Gastrocnemius medialis (tissue), 4 donors: ENCODE data around the gene NACC1. TPM values are rescaled to one million over a fixed set of nuclear protein-coding genes. Genes with fewer than 3 reads are reported as not detected.
A peak's percentile ranks its signal among the peaks of the same experiment; 100 is the strongest.

Experiments used
- ATAC-seq, 2 donors: fragments of 150-250 bp; one replicate each; pipeline ENCODE4 v1.9.1; 2016
- DNase-seq, 2 donors: peaks; one replicate each; pipeline ENCODE4 v3.0.0-alpha.2; 2019
- H3K27ac ChIP-seq, 4 donors: fragments of 200-600 bp; sonication (generic); 1 replicate in 1 of 4; 2 replicates in 3 of 4; pipeline ENCODE4 v1.5.1; 2016 to 2018; ENCODE audit warnings: mild to moderate bottlenecking in 2 of 4, moderate library complexity in 1 of 4
- H3K27me3 ChIP-seq, 3 donors: fragments of 200-600 bp; sonication (generic) in 2 of 3; 1 replicate in 1 of 3; 2 replicates in 2 of 3; pipeline versions ENCODE4 v1.5.1 to v1.6.0; 2016 to 2019; ENCODE audit warnings: mild to moderate bottlenecking in 1 of 3, moderate library complexity in 1 of 3
- H3K36me3 ChIP-seq, 2 donors: fragments of 200-600 bp; sonication (generic) in 1 of 2; one replicate each; pipeline ENCODE4 v1.5.1; 2017 to 2018
- H3K4me1 ChIP-seq, 2 donors: fragments of 200-600 bp; sonication (generic) in 1 of 2; one replicate each; pipeline ENCODE4 v1.5.1; 2016 to 2017; ENCODE audit warnings: mild to moderate bottlenecking in 2 of 2
- H3K4me3 ChIP-seq, 4 donors: fragments of 200-600 bp; sonication (generic) in 3 of 4; 1 replicate in 1 of 4; 2 replicates in 3 of 4; pipeline ENCODE4 v1.5.1; 2016 to 2019; ENCODE audit warnings: mild to moderate bottlenecking in 2 of 4
- H3K9me3 ChIP-seq, 3 donors: fragments of 200-600 bp; sonication (generic) in 2 of 3; 1 replicate in 1 of 3; 2 replicates in 2 of 3; pipeline ENCODE4 v1.5.1; 2016 to 2019
- CTCF ChIP-seq, 5 experiments: fragments of 450-650 bp in 3 of 5; fragments of 200-600 bp in 2 of 5; sonication (generic) in 2 of 5; IDR thresholded peaks in 4 of 5; conservative IDR thresholded peaks in 1 of 5; 1 replicate in 4 of 5; 2 replicates in 1 of 5; pipeline ENCODE4 v1.5.1; 2016 to 2019; ENCODE audit warnings: antibody characterized with exemption in 5 of 5, mild to moderate bottlenecking in 3 of 5, moderate library complexity in 3 of 5
- POLR2A ChIP-seq, 2 donors: fragments of 450-650 bp; IDR thresholded peaks; one replicate each; pipeline ENCODE4 v1.6.1; 2017; ENCODE audit warnings: antibody characterized with exemption in 2 of 2, mild to moderate bottlenecking in 2 of 2, moderate library complexity in 2 of 2
- in situ Hi-C, 4 donors: fragments of 200-750 bp; cut with MboI; loops; one replicate each; pipeline versions ENCODE4 v1.15.0 to v1.8.0; 2017; ENCODE audit warnings: low sequenced_read_pairs in 4 of 4
- intact Hi-C: fragments of 100-400 bp; cut with DNase I; formaldehyde crosslinking; loops from one replicate; pipeline ENCODE4 v1.15.1; 2023; ENCODE audit warnings: low total_unique reads
- total RNA-seq, 4 donors: library from RNA; depleted of rRNA; stranded (reverse); fragments of >200 nt; gene quantifications; one replicate each; pipeline versions ENCODE4 v1.1.0 to v1.2.3, GENCODE V29; 2016

NACC1 gene
- total RNA-seq, 4 donors from 2014 or later = 36.3 to 81.3 (median 49.4) TPM

- H3K27ac ChIP-seq = no peak overlapping the region
- H3K4me3 ChIP-seq = no peak overlapping the region
- H3K4me1 ChIP-seq = peaks cover under 1 to 6% of the 10 kb centered on the region in 2 donors
- peaks cover 0 to 49% of the 10 kb centered on the region in 2 donors for H3K36me3 ChIP-seq
- TF ChIP-seq POLR2A (IDR thresholded peaks at IDR 0.05) (no peak), CTCF (IDR thresholded peaks at IDR 0.05 in 4 of 5, conservative IDR thresholded peaks at IDR 0.05 in 1 of 5) (no peak)
- no peaks in the 10 kb centered on the region for H3K27me3 ChIP-seq
- ATAC-seq (no peak), DNase-seq (no peak)
- in situ Hi-C loops (loop anchor here in 1 of 4 donors (25.0 kb wide), 1 partner anchor 152 kb away; no protein-coding TSS in a partner anchor), intact Hi-C loops (loop anchor here (10.0 kb wide), 1 partner anchor 375 kb away; the partner anchor contains the start of genes GET3 and TRIR)
- no peaks in the 10 kb centered on the region for H3K9me3 ChIP-seq
These were observed 7.9 kb upstream of the NACC1 start for GRCh38 chr19:13110099-13110610.

GRCh38 chr19:13112555-13112954 lies 5.5 kb upstream of the NACC1 start:
- Histone ChIP-seq H3K36me3 (peaks cover 0 to 43% of the 10 kb centered on the region in 2 donors), H3K27me3 (no peaks in the 10 kb centered on the region), H3K4me3 (no peak overlapping the region), H3K27ac (no peak overlapping the region), H3K4me1 (peaks cover 12 to 20% of the 10 kb centered on the region in 2 donors), H3K9me3 (no peaks in the 10 kb centered on the region)
- in situ Hi-C loops = loop anchor here in 1 of 4 donors (25.0 kb wide), 1 partner anchor 150 kb away; no protein-coding TSS in a partner anchor
- no peak for ATAC-seq
- DNase-seq = no peak
- no peak for TF ChIP-seq POLR2A (IDR thresholded peaks at IDR 0.05)
- no peak for TF ChIP-seq CTCF (IDR thresholded peaks at IDR 0.05 in 4 of 5, conservative IDR thresholded peaks at IDR 0.05 in 1 of 5)
- intact Hi-C loops = loop anchor here (10.0 kb wide), 1 partner anchor 378 kb away; the partner anchor contains the start of genes GET3 and TRIR

- ATAC-seq (no peak), DNase-seq (no peak)
- H3K36me3 ChIP-seq = peaks cover 0 to 28% of the 10 kb centered on the region in 2 donors
- TF ChIP-seq CTCF (IDR thresholded peaks at IDR 0.05 in 4 of 5, conservative IDR thresholded peaks at IDR 0.05 in 1 of 5) (no peak), POLR2A (IDR thresholded peaks at IDR 0.05) (no peak)
- H3K27me3 ChIP-seq = no peaks in the 10 kb centered on the region
- peak overlapping the region; percentile 79 to 93 (median 86) for H3K27ac ChIP-seq
- intact Hi-C loops = loop anchor here (5.0 to 10.0 kb wide), 2 partner anchors 234 to 381 kb away; partner anchors contain the start of genes DNASE2, GET3 and TRIR
- H3K4me3 ChIP-seq = peak overlapping the region; percentile 79 to 100 (median 92)
- H3K9me3 ChIP-seq = no peaks in the 10 kb centered on the region
- H3K4me1 ChIP-seq = peaks cover 23 to 36% of the 10 kb centered on the region in 2 donors
- in situ Hi-C loops = loop anchor here in 1 of 4 donors (25.0 kb wide), 1 partner anchor 146 kb away; no protein-coding TSS in a partner anchor
These were observed 2.2 kb upstream of the NACC1 start for GRCh38 chr19:13115936-13116281.

DNA sequence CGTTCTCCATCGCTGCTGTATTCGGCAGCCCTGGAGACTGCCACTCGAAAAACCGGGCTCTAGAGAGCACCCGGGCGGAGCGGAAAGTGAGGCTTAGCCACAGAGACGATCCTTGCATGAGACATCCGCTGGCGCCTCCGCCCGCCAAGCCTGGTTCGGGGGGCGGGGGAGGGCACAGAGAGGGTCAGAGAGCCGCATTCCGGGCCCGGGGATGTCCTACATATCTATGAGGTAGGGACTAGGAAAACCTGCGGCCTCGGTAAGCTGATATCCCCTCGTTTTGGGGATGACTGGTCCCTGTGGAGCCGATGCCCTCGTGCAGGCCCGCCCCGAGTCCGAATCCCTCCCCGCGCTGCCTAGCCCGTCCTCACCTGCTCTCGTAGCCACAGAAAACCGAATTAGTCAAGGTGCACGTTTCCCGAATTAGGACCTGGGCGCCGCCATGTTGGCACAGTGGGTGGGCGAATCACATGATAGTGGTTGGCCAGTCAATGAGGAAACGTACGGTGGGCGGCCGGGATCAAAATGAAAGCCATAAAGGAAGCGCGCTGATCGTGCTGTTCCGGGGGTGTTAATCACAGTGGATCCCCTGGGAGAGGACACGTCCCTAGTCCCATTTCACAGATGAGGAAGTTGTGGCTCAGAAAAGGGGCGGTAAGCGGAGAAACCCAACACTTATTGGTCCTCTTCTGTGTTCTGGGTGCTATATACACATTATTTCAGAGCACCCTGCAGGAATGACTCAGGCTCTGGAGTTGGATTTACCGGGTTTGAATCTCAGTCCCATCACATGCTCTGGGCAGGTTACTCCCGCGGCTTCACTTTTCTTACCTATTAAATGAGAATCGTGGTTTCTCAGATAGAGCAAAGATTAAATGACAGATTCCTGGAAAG lies 1.5 kb upstream of the NACC1 start, which contains the start of gene TRMT1:
Gene TRMT1, minus strand, starts transcription at position 459 of the 894 bp plus-strand sequence. Its CDS starts 341 bp downstream, at position 118.
- ATAC-seq = peak; percentile 79 to 82
- peak; percentile 88 to 92 for DNase-seq
- peak within 1 kb of the TSS; percentile 79 to 100 (median 92) for H3K4me3 ChIP-seq
- TF ChIP-seq CTCF (IDR thresholded peaks at IDR 0.05 in 4 of 5, conservative IDR thresholded peaks at IDR 0.05 in 1 of 5) = peak in 1 of 5 experiments; percentile 22
- peak; percentile 21 to 24 for TF ChIP-seq POLR2A (IDR thresholded peaks at IDR 0.05)
- no peaks in the 10 kb centered on the region for H3K27me3 ChIP-seq
- in situ Hi-C loops (loop anchor here in 1 of 4 donors (25.0 kb wide), 1 partner anchor 146 kb away; no protein-coding TSS in a partner anchor), intact Hi-C loops (loop anchor here (5.0 to 10.0 kb wide), 2 partner anchors 234 to 382 kb away; partner anchors contain the start of genes DNASE2, GET3 and TRIR)
- peaks cover 23 to 36% of the 10 kb centered on the region in 2 donors for H3K4me1 ChIP-seq
- H3K9me3 ChIP-seq = no peaks in the 10 kb centered on the region
- peak within 1 kb of the TSS; percentile 79 to 93 (median 86) for H3K27ac ChIP-seq
- peaks cover 0 to 28% of the 10 kb centered on the region in 2 donors for H3K36me3 ChIP-seq
